IPS-15b (cell line): ENCODE measurements around the gene FIBP.
A peak's percentile ranks its signal among the peaks of the same experiment; 100 is the strongest.

ENCODE experiments used
- H3K27me3 ChIP-seq: one replicate; pipeline ENCODE4 v1.6.1; 2013; ENCODE audit warnings: low read length; ENCODE audit not compliant: control insufficient read depth, insufficient read depth
- H3K36me3 ChIP-seq: one replicate; pipeline ENCODE4 v1.6.1; 2013; ENCODE audit warnings: low read length; ENCODE audit not compliant: control insufficient read depth, insufficient read depth
- H3K4me1 ChIP-seq: one replicate; pipeline ENCODE4 v1.6.1; 2013; ENCODE audit warnings: mild to moderate bottlenecking, low read length; ENCODE audit not compliant: control insufficient read depth, insufficient read depth
- H3K4me3 ChIP-seq: one replicate; pipeline ENCODE4 v1.5.1; 2013; ENCODE audit warnings: low read depth, low read length
- H3K9ac ChIP-seq: one replicate; pipeline ENCODE4 v1.6.1; 2013; ENCODE audit warnings: low read depth, mild to moderate bottlenecking, low read length
- H3K9me3 ChIP-seq: one replicate; pipeline ENCODE4 v1.6.1; 2013; ENCODE audit warnings: mild to moderate bottlenecking, low read length; ENCODE audit not compliant: control insufficient read depth, insufficient read depth

FIBP gene

DNA sequence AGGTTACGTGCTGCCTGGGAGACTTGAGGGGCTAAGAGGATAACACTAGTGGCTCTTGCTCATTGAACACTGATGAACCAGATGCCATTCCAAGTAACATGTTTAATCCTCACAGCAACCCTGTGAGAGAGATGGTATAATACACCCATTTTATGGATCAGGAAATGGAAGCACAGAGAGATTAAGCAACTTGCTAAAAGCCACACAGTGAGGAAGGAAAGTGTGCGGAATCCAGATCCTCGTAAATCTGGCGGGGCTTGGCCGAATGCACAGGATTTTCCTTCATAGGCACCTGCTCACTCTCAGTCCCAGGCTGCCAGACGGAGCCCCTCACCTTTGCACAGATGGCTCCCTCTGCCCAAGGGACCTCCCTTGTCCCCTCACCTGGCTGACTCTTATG, 19.6 kb upstream of the FIBP start:
- no peaks in the 10 kb centered on the region for H3K36me3 ChIP-seq
- no peak overlapping the region for H3K4me3 ChIP-seq
- peaks cover 3% of the 10 kb centered on the region for H3K4me1 ChIP-seq
- H3K9ac ChIP-seq, result no peak overlapping the region
- H3K27me3 ChIP-seq, result peaks cover 30% of the 10 kb centered on the region
- H3K9me3 ChIP-seq, result no peaks in the 10 kb centered on the region

DNA sequence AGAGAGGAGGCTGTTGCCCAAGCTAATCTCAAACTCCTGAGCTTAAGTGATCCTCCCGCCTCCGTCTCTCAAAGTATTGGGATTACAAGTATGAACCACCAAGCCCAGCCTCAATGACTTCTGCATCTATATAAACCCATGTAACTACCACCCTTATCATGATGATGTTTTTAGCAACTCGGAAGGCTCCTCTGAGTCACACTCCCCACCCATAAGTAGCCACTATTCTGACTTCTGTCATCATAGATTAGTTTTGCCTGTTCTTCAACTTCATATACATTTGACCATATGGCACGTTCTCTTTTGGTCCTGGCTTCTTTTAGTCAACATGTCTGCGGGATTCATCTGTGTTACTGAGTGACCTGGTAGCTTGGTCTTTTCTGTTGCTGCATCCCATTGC, 18.3 kb upstream of the FIBP start:
- Histone ChIP-seq H3K9me3 (no peaks in the 10 kb centered on the region), H3K4me1 (peaks cover 4% of the 10 kb centered on the region), H3K36me3 (no peaks in the 10 kb centered on the region), H3K4me3 (no peak overlapping the region), H3K27me3 (peaks cover 43% of the 10 kb centered on the region), H3K9ac (no peak overlapping the region)

DNA sequence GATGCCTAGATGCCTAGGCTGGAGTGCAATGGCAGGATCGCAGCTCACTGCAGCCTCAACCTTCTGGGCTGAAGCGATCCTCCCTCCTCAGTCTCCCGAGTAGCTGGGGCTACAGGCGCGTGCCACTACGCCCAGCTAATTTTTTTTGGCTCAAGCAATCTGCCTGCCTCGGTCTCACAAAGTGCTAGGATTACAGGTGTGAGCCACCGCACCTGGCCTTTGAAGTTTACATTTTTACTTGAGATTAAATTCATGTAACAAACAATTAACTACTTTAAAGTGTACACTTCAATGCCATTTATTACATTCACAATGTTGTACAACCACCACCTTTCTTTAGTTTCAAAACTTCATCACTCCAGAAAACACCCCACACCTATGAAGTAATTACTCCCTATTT, 15.4 kb upstream of the FIBP start:
- Histone ChIP-seq H3K4me1 (peaks cover 6% of the 10 kb centered on the region), H3K9ac (no peak overlapping the region), H3K9me3 (no peaks in the 10 kb centered on the region), H3K4me3 (no peak overlapping the region), H3K36me3 (no peaks in the 10 kb centered on the region), H3K27me3 (peaks cover 52% of the 10 kb centered on the region)

DNA sequence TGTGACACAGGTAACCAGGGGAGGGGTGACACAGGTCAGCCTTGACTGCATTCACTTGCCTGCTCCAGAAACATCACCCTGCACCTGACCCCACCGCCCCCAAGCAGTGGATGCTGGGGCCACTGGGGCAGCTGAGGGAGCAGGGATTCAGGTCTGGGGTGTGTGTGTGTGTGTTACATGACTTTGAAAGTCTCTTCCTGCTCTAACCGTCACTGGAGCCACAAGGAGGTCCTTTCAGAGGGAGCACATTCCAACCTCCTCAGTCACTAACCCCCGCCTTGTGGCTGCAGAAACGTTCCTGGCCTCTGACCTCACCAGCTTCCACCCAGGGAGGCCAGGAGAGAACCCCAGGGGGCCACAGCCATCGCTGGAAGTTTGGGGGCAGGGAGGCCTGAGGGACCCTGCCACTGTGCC, 14.8 kb upstream of the FIBP start:
- Histone ChIP-seq H3K36me3 (no peaks in the 10 kb centered on the region), H3K9ac (no peak overlapping the region), H3K27me3 (peaks cover 58% of the 10 kb centered on the region), H3K9me3 (no peaks in the 10 kb centered on the region), H3K4me1 (peaks cover 6% of the 10 kb centered on the region), H3K4me3 (no peak overlapping the region)

DNA sequence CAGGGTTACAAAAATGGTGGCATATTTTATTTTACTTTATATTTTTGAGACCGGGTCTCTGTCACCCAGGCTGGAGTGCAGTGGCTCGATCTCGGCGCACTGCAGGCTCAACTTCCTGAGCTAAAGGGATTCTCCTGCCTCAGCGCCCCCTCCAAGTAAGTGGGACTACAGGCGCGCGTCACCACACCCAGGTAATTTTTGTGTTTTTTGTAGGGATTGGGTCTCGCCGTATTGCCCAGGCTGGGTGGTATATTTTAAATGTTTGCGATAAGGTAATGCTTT, 12.6 kb upstream of the FIBP start:
- H3K27me3 ChIP-seq, result peaks cover 55% of the 10 kb centered on the region
- peaks cover 6% of the 10 kb centered on the region for H3K4me1 ChIP-seq
- no peak overlapping the region for H3K9ac ChIP-seq
- no peaks in the 10 kb centered on the region for H3K9me3 ChIP-seq
- no peaks in the 10 kb centered on the region for H3K36me3 ChIP-seq
- H3K4me3 ChIP-seq, result peak overlapping the region; percentile 30

DNA sequence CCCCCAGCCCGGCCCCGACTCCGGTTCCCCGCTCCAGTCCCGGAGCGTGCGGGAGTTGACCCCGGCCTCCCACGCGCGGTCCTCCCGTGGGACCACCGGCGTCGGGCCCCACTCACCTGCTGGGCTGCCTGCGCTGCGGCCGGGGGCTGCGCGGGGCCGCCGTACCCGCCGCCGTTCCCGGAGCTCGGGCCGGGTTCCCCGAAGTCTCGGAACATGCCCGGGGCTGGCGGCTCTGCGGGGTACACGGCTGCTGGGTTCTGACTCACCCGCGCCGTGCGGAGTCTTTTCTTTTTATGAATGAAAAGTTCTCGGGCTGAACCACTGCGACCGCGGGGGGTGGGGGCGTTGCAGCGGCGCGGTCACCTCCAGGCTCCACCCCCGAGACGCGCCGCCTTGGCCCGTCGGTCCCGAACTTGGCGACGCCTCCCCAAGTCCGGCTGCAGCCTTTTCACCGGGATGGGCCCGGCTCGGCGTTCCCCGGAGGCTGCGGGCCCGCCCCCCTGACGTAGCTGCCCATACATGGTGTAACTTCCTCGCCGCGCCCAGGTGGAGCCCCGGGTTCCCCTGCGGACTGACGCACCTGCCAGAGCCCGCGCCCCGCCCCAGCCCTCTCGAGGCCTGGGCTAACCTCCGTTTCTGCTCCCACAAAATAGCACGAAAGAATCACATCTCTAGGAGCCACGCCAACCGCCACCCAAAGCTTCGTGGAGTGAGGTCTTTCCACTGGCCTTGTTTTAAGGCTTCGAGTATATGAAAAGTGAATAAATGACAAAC, 12.0 kb upstream of the FIBP start, which contains the start of gene FOSL1:
Gene FOSL1, minus strand, starts transcription at position 264 of the 774 bp plus-strand sequence. Its CDS starts 49 bp downstream, at position 215.
- H3K9ac ChIP-seq, result peak within 1 kb of the TSS; percentile 47
- no peaks in the 10 kb centered on the region for H3K36me3 ChIP-seq
- H3K4me3 ChIP-seq, result peak within 1 kb of the TSS; percentile 74
- H3K9me3 ChIP-seq, result no peaks in the 10 kb centered on the region
- peaks cover 6% of the 10 kb centered on the region for H3K4me1 ChIP-seq
- peaks cover 56% of the 10 kb centered on the region for H3K27me3 ChIP-seq

DNA sequence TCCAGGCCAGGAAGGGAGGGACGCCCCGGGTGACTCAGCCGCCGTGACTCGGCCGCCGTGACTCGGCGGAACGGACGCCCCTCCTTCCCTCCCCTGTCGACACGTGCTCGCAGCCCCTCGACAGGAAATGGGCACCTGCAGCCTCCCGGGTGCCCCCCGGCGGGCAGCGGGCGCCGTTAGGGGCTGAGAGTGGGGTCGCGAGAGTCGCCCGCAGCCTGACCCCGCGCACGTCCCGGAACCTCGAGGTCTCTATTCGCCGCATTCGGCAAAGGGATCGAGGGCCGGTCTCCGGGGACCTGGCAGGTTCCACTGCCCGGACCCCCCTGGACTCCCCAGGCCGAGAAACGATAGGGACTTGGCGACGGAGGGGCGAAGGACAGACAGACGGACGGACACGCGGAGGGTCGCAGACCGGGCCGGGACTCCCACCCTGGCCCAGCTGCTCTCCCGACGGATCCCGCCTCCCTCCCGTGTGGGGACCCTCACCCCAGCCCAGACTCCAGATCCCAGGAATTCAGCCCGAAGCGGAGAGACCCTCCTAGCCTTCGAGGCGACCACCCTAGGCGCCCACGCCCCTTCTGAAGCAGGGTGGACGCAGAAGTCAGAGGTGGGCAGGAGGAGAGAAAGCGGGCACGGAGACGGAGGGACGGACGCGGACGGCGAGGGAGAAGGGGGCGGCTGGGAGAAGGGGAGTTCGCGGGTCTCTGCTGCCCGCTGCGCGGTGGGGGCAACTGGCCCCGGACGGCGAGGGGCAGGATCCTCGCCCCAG, 11.3 kb upstream of the FIBP start:
- Histone ChIP-seq H3K9ac (peak overlapping the region; percentile 47), H3K27me3 (peaks cover 54% of the 10 kb centered on the region), H3K4me1 (peaks cover 6% of the 10 kb centered on the region), H3K36me3 (no peaks in the 10 kb centered on the region), H3K4me3 (peak overlapping the region; percentile 74), H3K9me3 (no peaks in the 10 kb centered on the region)

DNA sequence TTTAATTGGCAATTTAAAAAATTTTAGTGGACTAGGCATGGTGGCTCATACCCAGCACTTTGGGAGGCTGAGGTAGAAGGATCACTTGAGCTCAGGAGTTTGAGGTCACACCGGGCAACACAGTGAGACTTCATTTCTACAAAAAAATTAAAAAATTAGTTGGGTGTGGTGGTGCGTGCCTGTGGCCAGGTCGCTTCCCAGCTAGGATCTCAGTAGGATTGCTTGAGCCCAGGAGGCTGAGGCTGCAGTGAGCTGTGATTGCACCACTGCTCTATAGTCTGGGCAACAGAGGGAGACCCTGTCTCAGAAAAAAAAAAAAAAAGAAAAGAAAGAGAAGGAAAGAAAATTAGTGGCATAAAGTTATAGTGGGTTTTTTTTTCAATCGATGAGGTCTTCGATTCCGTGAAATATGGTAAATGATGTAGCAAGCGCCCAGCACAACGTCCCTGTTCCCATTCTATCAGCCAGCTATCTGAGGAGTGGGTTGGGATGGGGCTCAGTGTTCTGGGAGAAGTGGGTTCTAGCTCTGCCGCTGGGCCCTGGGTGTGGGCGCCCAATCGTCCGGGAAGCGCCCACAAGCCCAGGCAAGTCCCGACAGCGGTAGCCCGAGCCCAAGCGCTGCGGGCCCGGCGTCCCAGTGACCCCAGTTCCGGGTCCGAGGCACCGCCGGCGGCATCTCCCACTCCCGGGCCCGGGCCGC, 10.5 kb upstream of the FIBP start:
- Histone ChIP-seq H3K9ac (no peak overlapping the region), H3K27me3 (peaks cover 52% of the 10 kb centered on the region), H3K4me1 (peaks cover 6% of the 10 kb centered on the region), H3K9me3 (no peaks in the 10 kb centered on the region), H3K4me3 (peak overlapping the region; percentile 74), H3K36me3 (no peaks in the 10 kb centered on the region)

DNA sequence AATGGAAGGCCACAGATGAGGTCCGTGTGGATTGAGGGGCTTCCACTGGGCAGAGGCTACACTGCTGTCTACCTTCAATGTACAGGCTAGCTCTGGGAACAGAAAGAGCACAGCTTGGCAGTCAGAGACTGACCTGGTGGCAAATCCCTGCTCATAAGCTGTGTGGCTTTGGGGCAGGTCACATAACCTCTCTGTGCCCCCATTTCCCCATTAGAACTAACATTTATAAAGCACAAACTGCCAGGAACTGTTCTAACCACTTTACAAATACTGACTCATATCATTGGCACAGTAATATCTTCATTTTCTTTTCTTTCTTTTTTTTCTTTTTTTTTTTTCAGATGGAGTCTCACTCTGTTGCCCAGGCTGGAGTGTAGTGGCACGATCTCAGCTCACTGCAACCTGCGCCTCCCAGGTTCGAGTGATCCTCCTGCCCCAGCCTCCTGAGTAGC, 8.8 kb upstream of the FIBP start:
- Histone ChIP-seq H3K27me3 (peaks cover 36% of the 10 kb centered on the region), H3K9ac (no peak overlapping the region), H3K9me3 (no peaks in the 10 kb centered on the region), H3K4me1 (peaks cover 3% of the 10 kb centered on the region), H3K4me3 (no peak overlapping the region), H3K36me3 (no peaks in the 10 kb centered on the region)

DNA sequence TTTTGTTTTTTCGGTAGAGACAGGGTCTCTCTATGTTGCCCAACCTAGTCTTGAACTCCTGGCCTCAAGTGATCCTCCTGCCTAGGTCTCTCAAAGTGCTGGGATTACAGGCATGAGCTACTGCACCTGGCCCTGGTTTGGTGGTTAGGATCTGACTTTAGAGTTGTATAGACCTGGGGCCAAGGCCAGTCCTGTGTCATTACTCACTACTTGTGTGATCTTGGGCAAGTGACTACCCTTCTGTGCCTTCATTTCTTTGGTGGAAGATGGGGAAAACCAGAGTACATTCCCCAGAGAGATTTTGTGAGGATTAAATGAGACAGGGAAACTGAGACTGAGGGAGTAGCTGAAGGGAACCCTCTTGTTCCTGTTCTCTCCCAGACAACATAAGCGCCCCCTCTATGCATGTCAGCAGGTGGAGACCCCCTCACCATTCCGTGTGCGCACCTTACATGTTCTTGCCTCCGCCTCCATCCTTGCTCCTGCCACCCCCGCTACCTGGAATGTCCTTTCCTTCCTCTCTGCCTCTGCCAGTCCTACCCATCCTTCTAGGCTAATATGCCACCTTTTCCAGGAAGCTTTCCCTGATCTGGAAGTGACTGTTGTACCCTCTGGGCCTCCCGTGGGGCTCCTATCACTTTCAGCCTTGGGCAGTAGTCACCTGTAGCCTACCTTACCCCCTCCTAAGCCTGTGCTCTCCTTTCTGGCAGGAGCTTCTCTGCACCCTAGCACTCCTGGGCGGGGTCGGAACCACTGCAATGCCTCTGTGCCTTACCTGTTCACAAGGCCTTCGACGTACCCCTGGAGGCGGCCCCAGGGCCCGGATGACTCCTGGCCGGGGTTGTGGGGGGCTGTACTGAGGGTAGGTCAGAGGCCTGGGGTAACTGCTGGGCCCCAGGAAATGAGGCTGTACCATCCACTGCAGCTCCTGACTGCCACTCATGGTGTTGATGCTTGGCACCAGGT, 8.0 kb upstream of the FIBP start:
- H3K4me3 ChIP-seq, result no peak overlapping the region
- H3K36me3 ChIP-seq, result no peaks in the 10 kb centered on the region
- H3K9me3 ChIP-seq, result no peaks in the 10 kb centered on the region
- H3K9ac ChIP-seq, result no peak overlapping the region
- H3K4me1 ChIP-seq, result peaks cover 5% of the 10 kb centered on the region
- H3K27me3 ChIP-seq, result peaks cover 36% of the 10 kb centered on the region

DNA sequence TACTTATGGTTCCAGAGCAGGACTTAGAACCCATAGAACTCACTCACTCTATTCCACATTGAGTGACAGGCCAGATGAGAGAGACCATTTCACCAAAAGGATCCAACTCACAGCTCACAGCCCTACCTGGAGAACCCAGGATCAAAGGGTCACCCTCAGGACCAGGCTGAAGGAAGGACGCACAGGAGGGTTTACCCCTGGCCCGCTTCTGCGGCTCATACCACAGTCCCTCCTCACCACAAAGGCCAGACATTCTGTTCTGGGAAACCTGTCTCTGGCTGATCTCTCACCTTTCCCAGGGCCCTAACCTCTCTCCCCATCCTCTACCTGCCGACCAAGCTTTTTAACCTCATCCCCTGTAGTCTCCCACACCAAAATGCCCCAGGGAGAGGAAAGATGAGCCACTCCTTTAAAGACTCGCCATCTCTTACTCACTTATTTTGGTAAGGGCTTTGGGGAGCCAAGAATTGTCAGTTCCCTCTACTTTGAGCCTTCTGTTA, 7.3 kb upstream of the FIBP start:
- no peaks in the 10 kb centered on the region for H3K9me3 ChIP-seq
- no peak overlapping the region for H3K9ac ChIP-seq
- H3K36me3 ChIP-seq, result no peaks in the 10 kb centered on the region
- peaks cover 30% of the 10 kb centered on the region for H3K27me3 ChIP-seq
- H3K4me3 ChIP-seq, result no peak overlapping the region
- peaks cover 3% of the 10 kb centered on the region for H3K4me1 ChIP-seq
